WTC11 (cell line): ENCODE measurements around the gene PNPLA8. TPM values are rescaled to one million over a fixed set of nuclear protein-coding genes. Genes with fewer than 3 reads are reported as not detected.
A peak's percentile ranks its signal among the peaks of the same experiment; 100 is the strongest.

Experiments used
- ATAC-seq: fragments of 200-7000 bp; cut with Tn5 transposase; 2 replicates; pipeline ENCODE4 v1.10.0; 2021; ENCODE audit warnings: mild to moderate bottlenecking, moderate library complexity
- CTCF ChIA-PET: fragments of 300-600 bp; sonication (Branson Sonifier 250); formaldehyde crosslinking; loops from one replicate; lab custom pipeline; 2021; ENCODE audit warnings: antibody characterized with exemption; lab: Charles Lee
- POLR2A ChIA-PET: fragments of 350-600 bp; sonication (Branson Sonifier 250); formaldehyde crosslinking; loops from one replicate; lab custom pipeline; 2021; ENCODE audit warnings: antibody characterized with exemption; lab: Charles Lee
- DNase-seq: peaks from one replicate; pipeline ENCODE4 v3.0.0; 2021; ENCODE audit warnings: low spot score
- H3K27ac Mint-ChIP-seq: 2 replicates; pipeline ENCODE4 v1.8.0; 2021; ENCODE audit warnings: mixed read lengths
- H3K27me3 Mint-ChIP-seq: 2 replicates; pipeline ENCODE4 v1.8.0; 2021; ENCODE audit warnings: low read depth, mild to moderate bottlenecking, moderate library complexity, mixed read lengths
- H3K36me3 Mint-ChIP-seq: 2 replicates; pipeline ENCODE4 v1.8.0; 2021; ENCODE audit warnings: mixed read lengths
- H3K4me1 Mint-ChIP-seq: 2 replicates; pipeline ENCODE4 v1.8.0; 2022; ENCODE audit warnings: mixed read lengths
- H3K4me3 Mint-ChIP-seq: 2 replicates; pipeline ENCODE4 v1.8.0; 2021; ENCODE audit warnings: mild to moderate bottlenecking, moderate library complexity, mixed read lengths
- H3K9me3 Mint-ChIP-seq: 2 replicates; pipeline ENCODE4 v1.8.0; 2021; ENCODE audit warnings: mixed read lengths
- FOXK1 ChIP-seq: sonication (generic); formaldehyde crosslinking; IDR thresholded peaks from 2 replicates; pipeline ENCODE4 v1.8.0; 2022; ENCODE audit warnings: mild to moderate bottlenecking, moderate library complexity, missing genetic modification reagents
- NR1H2 ChIP-seq: sonication (generic); formaldehyde crosslinking; IDR thresholded peaks from 2 replicates; pipeline ENCODE4 v1.9.0; 2021; ENCODE audit warnings: mild to moderate bottlenecking, moderate library complexity, missing genetic modification reagents
- RORB ChIP-seq: fragments of 250-450 bp; sonication (Bioruptor Pico); IDR thresholded peaks from 2 replicates; pipeline ENCODE4 v1.9.0; 2021; ENCODE audit warnings: mild to moderate bottlenecking
- TP53 ChIP-seq: sonication (generic); formaldehyde crosslinking; IDR thresholded peaks from 2 replicates; pipeline ENCODE4 v1.8.1; 2023; ENCODE audit warnings: mild to moderate bottlenecking, missing genetic modification reagents
- ZBTB21 ChIP-seq: sonication (generic); formaldehyde crosslinking; IDR thresholded peaks from 2 replicates; pipeline ENCODE4 v1.8.1; 2023; ENCODE audit warnings: mild to moderate bottlenecking, missing genetic modification reagents, borderline replicate concordance
- ZNF232 ChIP-seq: sonication (generic); formaldehyde crosslinking; IDR thresholded peaks from 2 replicates; pipeline ENCODE4 v1.8.0; 2022; ENCODE audit warnings: mild to moderate bottlenecking, missing genetic modification reagents
- ZNF396 ChIP-seq: fragments of 250-450 bp; sonication (Bioruptor Pico); IDR thresholded peaks from 2 replicates; pipeline ENCODE4 v1.8.0; 2021; ENCODE audit warnings: mild to moderate bottlenecking, moderate library complexity, borderline replicate concordance
- total RNA-seq: library from RNA; stranded (reverse); gene quantifications from 3 replicates; pipeline ENCODE4 v1.2.3, GENCODE V29; 2021
- TF ChIP-seq, protein P1 (sequence below): sonication (generic); formaldehyde crosslinking; IDR thresholded peaks from 2 replicates; pipeline ENCODE4 v1.8.0; 2022; ENCODE audit warnings: missing genetic modification reagents
- TF ChIP-seq, protein P2 (sequence below): sonication (generic); formaldehyde crosslinking; IDR thresholded peaks from 2 replicates; pipeline ENCODE4 v1.8.1; 2022; ENCODE audit warnings: low read depth, mild to moderate bottlenecking, moderate library complexity, missing genetic modification reagents, borderline replicate concordance
- TF ChIP-seq, protein P3 (sequence below): sonication (generic); formaldehyde crosslinking; IDR thresholded peaks from 2 replicates; pipeline ENCODE4 v1.8.0; 2022; ENCODE audit warnings: mild to moderate bottlenecking, missing genetic modification reagents
- TF ChIP-seq, protein P4 (sequence below): sonication (generic); formaldehyde crosslinking; IDR thresholded peaks from 2 replicates; pipeline ENCODE4 v1.8.1; 2022; ENCODE audit warnings: low read depth, missing genetic modification reagents, borderline replicate concordance
- TF ChIP-seq, protein P5 (sequence below): fragments of 250-450 bp; sonication (Bioruptor Pico); IDR thresholded peaks from 2 replicates; pipeline ENCODE4 v2.1.2; 2022; ENCODE audit warnings: mild to moderate bottlenecking, moderate library complexity
- TF ChIP-seq, protein P6 (sequence below): sonication (generic); formaldehyde crosslinking; conservative IDR thresholded peaks from 2 replicates; pipeline ENCODE4 v1.8.1; 2023; ENCODE audit warnings: mild to moderate bottlenecking, low read depth, missing genetic modification reagents, moderate library complexity
- TF ChIP-seq, protein P7 (sequence below): sonication (generic); formaldehyde crosslinking; IDR thresholded peaks from 2 replicates; pipeline ENCODE4 v1.8.1; 2023; ENCODE audit warnings: mild to moderate bottlenecking, missing genetic modification reagents, moderate library complexity
- TF ChIP-seq, protein P8 (sequence below): fragments of 250-450 bp; sonication (Bioruptor Pico); IDR thresholded peaks from 2 replicates; pipeline ENCODE4 v1.9.0; 2021; ENCODE audit warnings: mild to moderate bottlenecking
- TF ChIP-seq, protein P9 (sequence below): sonication (generic); formaldehyde crosslinking; IDR thresholded peaks from 2 replicates; pipeline ENCODE4 v1.8.1; 2023; ENCODE audit warnings: mild to moderate bottlenecking, moderate library complexity, missing genetic modification reagents
- TF ChIP-seq, protein P10 (sequence below): fragments of 250-450 bp; sonication (Bioruptor Pico); IDR thresholded peaks from 2 replicates; pipeline ENCODE4 v1.9.0; 2021; ENCODE audit warnings: moderate library complexity, mild to moderate bottlenecking, inconsistent platforms, borderline replicate concordance

Gene PNPLA8
- total RNA-seq, 1 experiment from 2014 or later, result 12.4 TPM

DNA sequence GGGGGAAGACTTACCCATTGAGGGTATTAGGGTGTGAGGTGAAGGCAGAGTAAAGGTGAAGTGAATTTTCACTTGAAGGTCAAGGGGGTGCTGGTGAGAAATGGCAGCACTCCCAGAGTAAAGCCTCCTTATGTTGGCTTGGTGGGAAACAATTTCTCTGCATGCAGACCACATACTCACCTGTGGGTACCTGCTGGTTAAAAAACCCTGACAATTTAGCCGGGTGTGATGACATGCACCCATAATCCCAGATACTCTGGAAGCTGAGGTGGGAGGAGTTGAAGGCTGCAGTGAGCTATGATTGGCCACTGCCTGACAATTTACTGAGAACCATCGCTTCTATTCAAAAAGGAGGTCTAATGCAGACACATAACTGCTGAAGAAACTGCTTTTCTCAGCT, 49.2 kb upstream of the PNPLA8 start:
- peaks cover 34% of the 10 kb centered on the region for H3K36me3 Mint-ChIP-seq

More for the DNA sequence above, 49.2 kb upstream of the PNPLA8 start:
- ChIA-PET POLR2A (no interaction called here), CTCF (interaction anchor here (0.9 kb wide), 1 partner anchor 48 kb away, joined by 3 read pairs; no protein-coding TSS in a partner anchor)
- no peak for DNase-seq
- Mint-ChIP-seq H3K27ac (no peak overlapping the region; the same call in 1 of the 2 replicates), H3K9me3 (peaks cover 10% of the 10 kb centered on the region), H3K4me3 (no peak overlapping the region)
- ATAC-seq, result peak; percentile 44
- no peak for TF ChIP-seq FOXK1 (CRISPR knock-in tag)
- TF ChIP-seq, protein P1, sequence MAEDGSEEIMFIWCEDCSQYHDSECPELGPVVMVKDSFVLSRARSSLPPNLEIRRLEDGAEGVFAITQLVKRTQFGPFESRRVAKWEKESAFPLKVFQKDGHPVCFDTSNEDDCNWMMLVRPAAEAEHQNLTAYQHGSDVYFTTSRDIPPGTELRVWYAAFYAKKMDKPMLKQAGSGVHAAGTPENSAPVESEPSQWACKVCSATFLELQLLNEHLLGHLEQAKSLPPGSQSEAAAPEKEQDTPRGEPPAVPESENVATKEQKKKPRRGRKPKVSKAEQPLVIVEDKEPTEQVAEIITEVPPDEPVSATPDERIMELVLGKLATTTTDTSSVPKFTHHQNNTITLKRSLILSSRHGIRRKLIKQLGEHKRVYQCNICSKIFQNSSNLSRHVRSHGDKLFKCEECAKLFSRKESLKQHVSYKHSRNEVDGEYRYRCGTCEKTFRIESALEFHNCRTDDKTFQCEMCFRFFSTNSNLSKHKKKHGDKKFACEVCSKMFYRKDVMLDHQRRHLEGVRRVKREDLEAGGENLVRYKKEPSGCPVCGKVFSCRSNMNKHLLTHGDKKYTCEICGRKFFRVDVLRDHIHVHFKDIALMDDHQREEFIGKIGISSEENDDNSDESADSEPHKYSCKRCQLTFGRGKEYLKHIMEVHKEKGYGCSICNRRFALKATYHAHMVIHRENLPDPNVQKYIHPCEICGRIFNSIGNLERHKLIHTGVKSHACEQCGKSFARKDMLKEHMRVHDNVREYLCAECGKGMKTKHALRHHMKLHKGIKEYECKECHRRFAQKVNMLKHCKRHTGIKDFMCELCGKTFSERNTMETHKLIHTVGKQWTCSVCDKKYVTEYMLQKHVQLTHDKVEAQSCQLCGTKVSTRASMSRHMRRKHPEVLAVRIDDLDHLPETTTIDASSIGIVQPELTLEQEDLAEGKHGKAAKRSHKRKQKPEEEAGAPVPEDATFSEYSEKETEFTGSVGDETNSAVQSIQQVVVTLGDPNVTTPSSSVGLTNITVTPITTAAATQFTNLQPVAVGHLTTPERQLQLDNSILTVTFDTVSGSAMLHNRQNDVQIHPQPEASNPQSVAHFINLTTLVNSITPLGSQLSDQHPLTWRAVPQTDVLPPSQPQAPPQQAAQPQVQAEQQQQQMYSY, result no peak
- TF ChIP-seq ZBTB21 (CRISPR knock-in tag), result no peak
- TF ChIP-seq, protein P2, sequence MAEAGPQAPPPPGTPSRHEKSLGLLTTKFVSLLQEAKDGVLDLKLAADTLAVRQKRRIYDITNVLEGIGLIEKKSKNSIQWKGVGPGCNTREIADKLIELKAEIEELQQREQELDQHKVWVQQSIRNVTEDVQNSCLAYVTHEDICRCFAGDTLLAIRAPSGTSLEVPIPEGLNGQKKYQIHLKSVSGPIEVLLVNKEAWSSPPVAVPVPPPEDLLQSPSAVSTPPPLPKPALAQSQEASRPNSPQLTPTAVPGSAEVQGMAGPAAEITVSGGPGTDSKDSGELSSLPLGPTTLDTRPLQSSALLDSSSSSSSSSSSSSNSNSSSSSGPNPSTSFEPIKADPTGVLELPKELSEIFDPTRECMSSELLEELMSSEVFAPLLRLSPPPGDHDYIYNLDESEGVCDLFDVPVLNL (CRISPR knock-in tag), result no peak
- TF ChIP-seq, protein P3, sequence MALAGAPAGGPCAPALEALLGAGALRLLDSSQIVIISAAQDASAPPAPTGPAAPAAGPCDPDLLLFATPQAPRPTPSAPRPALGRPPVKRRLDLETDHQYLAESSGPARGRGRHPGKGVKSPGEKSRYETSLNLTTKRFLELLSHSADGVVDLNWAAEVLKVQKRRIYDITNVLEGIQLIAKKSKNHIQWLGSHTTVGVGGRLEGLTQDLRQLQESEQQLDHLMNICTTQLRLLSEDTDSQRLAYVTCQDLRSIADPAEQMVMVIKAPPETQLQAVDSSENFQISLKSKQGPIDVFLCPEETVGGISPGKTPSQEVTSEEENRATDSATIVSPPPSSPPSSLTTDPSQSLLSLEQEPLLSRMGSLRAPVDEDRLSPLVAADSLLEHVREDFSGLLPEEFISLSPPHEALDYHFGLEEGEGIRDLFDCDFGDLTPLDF (CRISPR knock-in tag), result no peak
- TF ChIP-seq, protein P4, sequence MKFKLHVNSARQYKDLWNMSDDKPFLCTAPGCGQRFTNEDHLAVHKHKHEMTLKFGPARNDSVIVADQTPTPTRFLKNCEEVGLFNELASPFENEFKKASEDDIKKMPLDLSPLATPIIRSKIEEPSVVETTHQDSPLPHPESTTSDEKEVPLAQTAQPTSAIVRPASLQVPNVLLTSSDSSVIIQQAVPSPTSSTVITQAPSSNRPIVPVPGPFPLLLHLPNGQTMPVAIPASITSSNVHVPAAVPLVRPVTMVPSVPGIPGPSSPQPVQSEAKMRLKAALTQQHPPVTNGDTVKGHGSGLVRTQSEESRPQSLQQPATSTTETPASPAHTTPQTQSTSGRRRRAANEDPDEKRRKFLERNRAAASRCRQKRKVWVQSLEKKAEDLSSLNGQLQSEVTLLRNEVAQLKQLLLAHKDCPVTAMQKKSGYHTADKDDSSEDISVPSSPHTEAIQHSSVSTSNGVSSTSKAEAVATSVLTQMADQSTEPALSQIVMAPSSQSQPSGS, result no peak
- TF ChIP-seq, protein P5, sequence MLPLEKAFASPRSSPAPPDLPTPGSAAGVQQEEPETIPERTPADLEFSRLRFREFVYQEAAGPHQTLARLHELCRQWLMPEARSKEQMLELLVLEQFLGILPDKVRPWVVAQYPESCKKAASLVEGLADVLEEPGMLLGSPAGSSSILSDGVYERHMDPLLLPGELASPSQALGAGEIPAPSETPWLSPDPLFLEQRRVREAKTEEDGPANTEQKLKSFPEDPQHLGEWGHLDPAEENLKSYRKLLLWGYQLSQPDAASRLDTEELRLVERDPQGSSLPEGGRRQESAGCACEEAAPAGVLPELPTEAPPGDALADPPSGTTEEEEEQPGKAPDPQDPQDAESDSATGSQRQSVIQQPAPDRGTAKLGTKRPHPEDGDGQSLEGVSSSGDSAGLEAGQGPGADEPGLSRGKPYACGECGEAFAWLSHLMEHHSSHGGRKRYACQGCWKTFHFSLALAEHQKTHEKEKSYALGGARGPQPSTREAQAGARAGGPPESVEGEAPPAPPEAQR (CRISPR knock-in tag), result no peak
- TF ChIP-seq, protein P6, sequence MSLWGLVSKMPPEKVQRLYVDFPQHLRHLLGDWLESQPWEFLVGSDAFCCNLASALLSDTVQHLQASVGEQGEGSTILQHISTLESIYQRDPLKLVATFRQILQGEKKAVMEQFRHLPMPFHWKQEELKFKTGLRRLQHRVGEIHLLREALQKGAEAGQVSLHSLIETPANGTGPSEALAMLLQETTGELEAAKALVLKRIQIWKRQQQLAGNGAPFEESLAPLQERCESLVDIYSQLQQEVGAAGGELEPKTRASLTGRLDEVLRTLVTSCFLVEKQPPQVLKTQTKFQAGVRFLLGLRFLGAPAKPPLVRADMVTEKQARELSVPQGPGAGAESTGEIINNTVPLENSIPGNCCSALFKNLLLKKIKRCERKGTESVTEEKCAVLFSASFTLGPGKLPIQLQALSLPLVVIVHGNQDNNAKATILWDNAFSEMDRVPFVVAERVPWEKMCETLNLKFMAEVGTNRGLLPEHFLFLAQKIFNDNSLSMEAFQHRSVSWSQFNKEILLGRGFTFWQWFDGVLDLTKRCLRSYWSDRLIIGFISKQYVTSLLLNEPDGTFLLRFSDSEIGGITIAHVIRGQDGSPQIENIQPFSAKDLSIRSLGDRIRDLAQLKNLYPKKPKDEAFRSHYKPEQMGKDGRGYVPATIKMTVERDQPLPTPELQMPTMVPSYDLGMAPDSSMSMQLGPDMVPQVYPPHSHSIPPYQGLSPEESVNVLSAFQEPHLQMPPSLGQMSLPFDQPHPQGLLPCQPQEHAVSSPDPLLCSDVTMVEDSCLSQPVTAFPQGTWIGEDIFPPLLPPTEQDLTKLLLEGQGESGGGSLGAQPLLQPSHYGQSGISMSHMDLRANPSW (CRISPR knock-in tag), result no peak
- TF ChIP-seq, protein P7, sequence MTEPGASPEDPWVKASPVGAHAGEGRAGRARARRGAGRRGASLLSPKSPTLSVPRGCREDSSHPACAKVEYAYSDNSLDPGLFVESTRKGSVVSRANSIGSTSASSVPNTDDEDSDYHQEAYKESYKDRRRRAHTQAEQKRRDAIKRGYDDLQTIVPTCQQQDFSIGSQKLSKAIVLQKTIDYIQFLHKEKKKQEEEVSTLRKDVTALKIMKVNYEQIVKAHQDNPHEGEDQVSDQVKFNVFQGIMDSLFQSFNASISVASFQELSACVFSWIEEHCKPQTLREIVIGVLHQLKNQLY (CRISPR knock-in tag), result no peak
- TF ChIP-seq, protein P8, sequence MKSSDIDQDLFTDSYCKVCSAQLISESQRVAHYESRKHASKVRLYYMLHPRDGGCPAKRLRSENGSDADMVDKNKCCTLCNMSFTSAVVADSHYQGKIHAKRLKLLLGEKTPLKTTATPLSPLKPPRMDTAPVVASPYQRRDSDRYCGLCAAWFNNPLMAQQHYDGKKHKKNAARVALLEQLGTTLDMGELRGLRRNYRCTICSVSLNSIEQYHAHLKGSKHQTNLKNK (CRISPR knock-in tag), result no peak
- TF ChIP-seq NR1H2 (CRISPR knock-in tag), result no peak
- TF ChIP-seq, protein P9, sequence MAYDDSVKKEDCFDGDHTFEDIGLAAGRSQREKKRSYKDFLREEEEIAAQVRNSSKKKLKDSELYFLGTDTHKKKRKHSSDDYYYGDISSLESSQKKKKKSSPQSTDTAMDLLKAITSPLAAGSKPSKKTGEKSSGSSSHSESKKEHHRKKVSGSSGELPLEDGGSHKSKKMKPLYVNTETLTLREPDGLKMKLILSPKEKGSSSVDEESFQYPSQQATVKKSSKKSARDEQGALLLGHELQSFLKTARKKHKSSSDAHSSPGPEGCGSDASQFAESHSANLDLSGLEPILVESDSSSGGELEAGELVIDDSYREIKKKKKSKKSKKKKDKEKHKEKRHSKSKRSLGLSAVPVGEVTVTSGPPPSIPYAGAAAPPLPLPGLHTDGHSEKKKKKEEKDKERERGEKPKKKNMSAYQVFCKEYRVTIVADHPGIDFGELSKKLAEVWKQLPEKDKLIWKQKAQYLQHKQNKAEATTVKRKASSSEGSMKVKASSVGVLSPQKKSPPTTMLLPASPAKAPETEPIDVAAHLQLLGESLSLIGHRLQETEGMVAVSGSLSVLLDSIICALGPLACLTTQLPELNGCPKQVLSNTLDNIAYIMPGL, result no peak
- TF ChIP-seq ZNF396, result no peak
- no peak for TF ChIP-seq TP53 (CRISPR knock-in tag)
- TF ChIP-seq ZNF232 (CRISPR knock-in tag), result no peak
- no peak for TF ChIP-seq RORB (CRISPR knock-in tag)
- TF ChIP-seq, protein P10, sequence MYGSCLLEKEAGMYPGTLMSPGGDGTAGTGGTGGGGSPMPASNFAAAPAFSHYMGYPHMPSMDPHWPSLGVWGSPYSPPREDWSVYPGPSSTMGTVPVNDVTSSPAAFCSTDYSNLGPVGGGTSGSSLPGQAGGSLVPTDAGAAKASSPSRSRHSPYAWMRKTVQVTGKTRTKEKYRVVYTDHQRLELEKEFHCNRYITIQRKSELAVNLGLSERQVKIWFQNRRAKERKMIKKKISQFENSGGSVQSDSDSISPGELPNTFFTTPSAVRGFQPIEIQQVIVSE, result no peak
- TF ChIP-seq, all 79 proteins: peak for 0
- Mint-ChIP-seq H3K27me3 (no peaks in the 10 kb centered on the region), H3K4me1 (peaks cover 9% of the 10 kb centered on the region)
